Measurements from ENCODE around the gene PLTP. TPM values are rescaled to one million over a fixed set of nuclear protein-coding genes. Genes with fewer than 3 reads are reported as not detected.

The PLTP gene
- total RNA-seq, 1 experiment from 2014 or later = 17.7 TPM

DNA sequence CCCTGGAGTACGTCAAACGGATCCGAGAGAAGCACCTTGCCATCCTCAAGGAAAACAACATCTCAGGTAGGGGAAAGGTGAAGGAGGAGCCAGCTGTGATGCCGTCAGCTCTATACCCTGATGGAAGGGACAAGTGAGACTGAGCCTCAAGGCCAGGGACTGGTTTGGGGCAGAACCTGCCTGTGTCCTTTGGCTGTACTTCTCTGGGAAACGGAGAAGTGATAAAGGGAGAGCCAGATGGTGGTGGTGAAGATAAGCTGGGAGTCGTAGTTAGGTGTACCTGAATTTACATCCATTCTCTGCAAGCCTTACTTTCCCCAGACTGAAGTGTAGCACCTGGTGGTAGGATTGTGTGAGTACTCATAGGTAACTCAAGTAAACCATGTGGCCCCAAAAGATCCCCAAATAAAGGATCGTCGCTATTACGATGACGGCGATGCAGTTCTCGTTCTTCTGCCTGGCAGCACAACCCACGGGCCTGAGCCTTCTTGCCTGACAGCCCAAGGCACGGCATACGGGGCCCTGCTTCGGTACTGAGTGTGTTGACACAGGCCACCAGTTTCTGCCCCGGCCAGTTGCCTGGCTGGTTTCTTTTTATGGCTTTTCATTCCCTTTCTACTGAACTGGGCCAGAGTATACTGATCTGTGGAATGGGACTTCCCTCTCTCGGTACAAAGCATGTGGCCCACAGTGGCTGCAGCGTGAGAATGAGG is 33.2 kb upstream of the PLTP start:
- no TSS peak for BruUV-seq (replicated peaks)
- CTCF ChIA-PET = no interaction called here

DNA sequence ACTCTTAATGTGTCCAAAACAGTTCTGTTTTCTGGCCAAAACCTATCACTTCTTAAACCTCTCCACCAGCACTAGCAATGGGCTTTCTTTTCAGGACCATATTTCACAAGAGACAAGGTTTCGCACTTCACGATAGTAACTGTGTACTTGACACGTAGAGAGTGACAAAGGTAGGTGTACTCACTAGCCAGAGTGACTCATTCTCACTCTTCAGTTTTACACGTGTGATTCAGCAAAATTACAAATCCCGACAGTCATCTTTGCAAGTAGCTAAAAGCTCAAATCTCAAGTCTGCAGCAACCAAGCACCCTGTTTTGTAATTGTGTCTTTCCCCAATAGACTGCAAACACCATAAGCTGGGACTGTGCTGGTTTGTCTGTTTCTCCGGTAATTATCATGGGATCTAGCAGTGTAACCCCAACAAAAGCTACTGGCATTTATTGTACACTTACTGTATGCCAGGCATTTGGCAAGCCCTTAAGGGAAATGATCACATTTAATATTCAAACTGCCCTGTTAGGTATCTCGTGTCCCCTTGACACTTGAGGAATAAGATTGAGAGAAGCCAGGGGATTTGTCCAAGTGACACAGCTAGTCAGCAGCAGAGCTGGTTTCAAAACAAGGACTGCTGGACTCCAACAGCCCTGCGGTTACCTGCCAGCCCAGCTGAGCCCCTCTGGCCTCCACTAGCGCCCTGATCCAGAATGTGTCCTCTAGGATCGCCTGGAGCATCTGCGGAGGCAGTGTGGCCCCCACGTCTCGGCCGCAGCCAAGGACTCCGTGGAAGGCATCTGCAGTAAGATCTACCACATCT is 32.4 kb upstream of the PLTP start:
- H3K27ac ChIP-seq (ENCODE audit: low read length) = no peak overlapping the region
- CTCF ChIA-PET = interaction anchor here (0.5 kb wide), 1 partner anchor 26 kb away, joined by 3 read pairs; no protein-coding TSS in a partner anchor

More for the DNA sequence above, 33.2 kb upstream of the PLTP start:
- no peaks in the 10 kb centered on the region for H3K27me3 ChIP-seq (ENCODE audit: control insufficient read depth, insufficient read depth, low read length)
- intact Hi-C loops (cut with micrococcal nuclease; ENCODE audit: unreplicated experiment) (no loop called here), in situ Hi-C loops (cut with HindIII; ENCODE audit: low pct_unique_long_range_greater_than_20kb, low sequenced_read_pairs) (no loop called here)
- peaks cover 2% of the 10 kb centered on the region for H3K36me3 ChIP-seq (ENCODE audit: control insufficient read depth, insufficient read depth, low read length)
- DNase-seq (ENCODE audit: low read depth, low spot score) (no peak), ATAC-seq (no peak)
- TF ChIP-seq POLR2AphosphoS5 (IDR thresholded peaks at IDR 0.05; ENCODE audit: low read depth, low read length) = no peak
- no peak for TF ChIP-seq SIN3A (IDR thresholded peaks at IDR 0.05; ENCODE audit: borderline replicate concordance, insufficient read depth, low read depth, low read length)
- TF ChIP-seq, protein P1, sequence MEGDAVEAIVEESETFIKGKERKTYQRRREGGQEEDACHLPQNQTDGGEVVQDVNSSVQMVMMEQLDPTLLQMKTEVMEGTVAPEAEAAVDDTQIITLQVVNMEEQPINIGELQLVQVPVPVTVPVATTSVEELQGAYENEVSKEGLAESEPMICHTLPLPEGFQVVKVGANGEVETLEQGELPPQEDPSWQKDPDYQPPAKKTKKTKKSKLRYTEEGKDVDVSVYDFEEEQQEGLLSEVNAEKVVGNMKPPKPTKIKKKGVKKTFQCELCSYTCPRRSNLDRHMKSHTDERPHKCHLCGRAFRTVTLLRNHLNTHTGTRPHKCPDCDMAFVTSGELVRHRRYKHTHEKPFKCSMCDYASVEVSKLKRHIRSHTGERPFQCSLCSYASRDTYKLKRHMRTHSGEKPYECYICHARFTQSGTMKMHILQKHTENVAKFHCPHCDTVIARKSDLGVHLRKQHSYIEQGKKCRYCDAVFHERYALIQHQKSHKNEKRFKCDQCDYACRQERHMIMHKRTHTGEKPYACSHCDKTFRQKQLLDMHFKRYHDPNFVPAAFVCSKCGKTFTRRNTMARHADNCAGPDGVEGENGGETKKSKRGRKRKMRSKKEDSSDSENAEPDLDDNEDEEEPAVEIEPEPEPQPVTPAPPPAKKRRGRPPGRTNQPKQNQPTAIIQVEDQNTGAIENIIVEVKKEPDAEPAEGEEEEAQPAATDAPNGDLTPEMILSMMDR (IDR thresholded peaks at IDR 0.05) = no peak
- no peak for TF ChIP-seq TCF7L2 (IDR thresholded peaks at IDR 0.05; ENCODE audit: low read depth, low read length)
- TF ChIP-seq, protein P2, sequence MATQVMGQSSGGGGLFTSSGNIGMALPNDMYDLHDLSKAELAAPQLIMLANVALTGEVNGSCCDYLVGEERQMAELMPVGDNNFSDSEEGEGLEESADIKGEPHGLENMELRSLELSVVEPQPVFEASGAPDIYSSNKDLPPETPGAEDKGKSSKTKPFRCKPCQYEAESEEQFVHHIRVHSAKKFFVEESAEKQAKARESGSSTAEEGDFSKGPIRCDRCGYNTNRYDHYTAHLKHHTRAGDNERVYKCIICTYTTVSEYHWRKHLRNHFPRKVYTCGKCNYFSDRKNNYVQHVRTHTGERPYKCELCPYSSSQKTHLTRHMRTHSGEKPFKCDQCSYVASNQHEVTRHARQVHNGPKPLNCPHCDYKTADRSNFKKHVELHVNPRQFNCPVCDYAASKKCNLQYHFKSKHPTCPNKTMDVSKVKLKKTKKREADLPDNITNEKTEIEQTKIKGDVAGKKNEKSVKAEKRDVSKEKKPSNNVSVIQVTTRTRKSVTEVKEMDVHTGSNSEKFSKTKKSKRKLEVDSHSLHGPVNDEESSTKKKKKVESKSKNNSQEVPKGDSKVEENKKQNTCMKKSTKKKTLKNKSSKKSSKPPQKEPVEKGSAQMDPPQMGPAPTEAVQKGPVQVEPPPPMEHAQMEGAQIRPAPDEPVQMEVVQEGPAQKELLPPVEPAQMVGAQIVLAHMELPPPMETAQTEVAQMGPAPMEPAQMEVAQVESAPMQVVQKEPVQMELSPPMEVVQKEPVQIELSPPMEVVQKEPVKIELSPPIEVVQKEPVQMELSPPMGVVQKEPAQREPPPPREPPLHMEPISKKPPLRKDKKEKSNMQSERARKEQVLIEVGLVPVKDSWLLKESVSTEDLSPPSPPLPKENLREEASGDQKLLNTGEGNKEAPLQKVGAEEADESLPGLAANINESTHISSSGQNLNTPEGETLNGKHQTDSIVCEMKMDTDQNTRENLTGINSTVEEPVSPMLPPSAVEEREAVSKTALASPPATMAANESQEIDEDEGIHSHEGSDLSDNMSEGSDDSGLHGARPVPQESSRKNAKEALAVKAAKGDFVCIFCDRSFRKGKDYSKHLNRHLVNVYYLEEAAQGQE (IDR thresholded peaks at IDR 0.05; ENCODE audit: insufficient read depth in 1 of 2, low read depth in 2 of 2, low read length in 1 of 2) = no peak
- H3K27ac ChIP-seq (ENCODE audit: low read length) = no peak overlapping the region
- H3K4me1 ChIP-seq (ENCODE audit: control insufficient read depth, insufficient read depth, low read length) = no peaks in the 10 kb centered on the region
- POLR2A ChIA-PET = interaction anchor here (0.5 kb wide), 1 partner anchor 11 kb away, joined by 3 read pairs; the partner anchor contains the start of gene PCIF1
- H3K4me3 ChIP-seq (ENCODE audit: low read depth in 2 of 2, low read length in 2 of 2) = no peak overlapping the region
- no peaks in the 10 kb centered on the region for H3K9me3 ChIP-seq (ENCODE audit: control insufficient read depth, insufficient read depth, low read depth, low read length)

More for the DNA sequence above, 32.4 kb upstream of the PLTP start:
- intact Hi-C loops (cut with micrococcal nuclease; ENCODE audit: unreplicated experiment) (no loop called here), in situ Hi-C loops (cut with HindIII; ENCODE audit: low pct_unique_long_range_greater_than_20kb, low sequenced_read_pairs) (no loop called here)
- ATAC-seq (no peak), DNase-seq (ENCODE audit: low read depth, low spot score) (no peak)
- Histone ChIP-seq H3K36me3 (ENCODE audit: control insufficient read depth, insufficient read depth, low read length) (peaks cover 2% of the 10 kb centered on the region), H3K4me1 (ENCODE audit: control insufficient read depth, insufficient read depth, low read length) (no peaks in the 10 kb centered on the region), H3K9me3 (ENCODE audit: control insufficient read depth, insufficient read depth, low read depth, low read length) (no peaks in the 10 kb centered on the region), H3K27me3 (ENCODE audit: control insufficient read depth, insufficient read depth, low read length) (no peaks in the 10 kb centered on the region), H3K4me3 (ENCODE audit: low read depth in 2 of 2, low read length in 2 of 2) (no peak overlapping the region)
- POLR2A ChIA-PET = no interaction called here
- BruUV-seq (replicated peaks) = no TSS peak
- TF ChIP-seq SIN3A (IDR thresholded peaks at IDR 0.05; ENCODE audit: borderline replicate concordance, insufficient read depth, low read depth, low read length) (no peak), TCF7L2 (IDR thresholded peaks at IDR 0.05; ENCODE audit: low read depth, low read length) (no peak), POLR2AphosphoS5 (IDR thresholded peaks at IDR 0.05; ENCODE audit: low read depth, low read length) (no peak)
- TF ChIP-seq, protein P1 (IDR thresholded peaks at IDR 0.05) = no peak
- TF ChIP-seq, protein P2 (IDR thresholded peaks at IDR 0.05; ENCODE audit: insufficient read depth in 1 of 2, low read depth in 2 of 2, low read length in 1 of 2) = no peak

All from Panc1 (cell line).